ENCODE measurements around the gene MPHOSPH9.
A peak's percentile ranks its signal among the peaks of the same experiment; 100 is the strongest.
"Not testable (repeated sequence)": the region's sequence is repeated elsewhere in the genome, so short reads cannot be mapped to it uniquely, and the experiment has no call there.

Gene MPHOSPH9

GRCh38 chr12:123258593-123258992, 25.7 kb upstream of the MPHOSPH9 start:
- DNase-seq, result no peak

- no peak for DNase-seq
Observed at GRCh38 chr12:123254853-123255446, 22.0 kb upstream of the MPHOSPH9 start.

GRCh38 chr12:123253641-123254459, 20.9 kb upstream of the MPHOSPH9 start:
- DNase-seq, result no peak

GRCh38 chr12:123252365-123252764, 19.4 kb upstream of the MPHOSPH9 start:
- DNase-seq, result not testable (repeated sequence)

- no peak for DNase-seq
Observed at GRCh38 chr12:123251403-123252076, 18.6 kb upstream of the MPHOSPH9 start.

- no peak for DNase-seq
Observed at GRCh38 chr12:123250471-123251383, 17.8 kb upstream of the MPHOSPH9 start.

- not testable (repeated sequence) for DNase-seq
Observed at GRCh38 chr12:123248996-123249741, 16.2 kb upstream of the MPHOSPH9 start.

GRCh38 chr12:123248129-123248528, 15.2 kb upstream of the MPHOSPH9 start:
- not testable (repeated sequence) for DNase-seq

GRCh38 chr12:123245678-123246077, 12.7 kb upstream of the MPHOSPH9 start:
- DNase-seq, result no peak

- no peak for DNase-seq
Observed at GRCh38 chr12:123243671-123244262, 10.8 kb upstream of the MPHOSPH9 start.

- DNase-seq, result no peak
Observed at GRCh38 chr12:123242116-123242904, 9.4 kb upstream of the MPHOSPH9 start.

GRCh38 chr12:123238961-123239360, 6.0 kb upstream of the MPHOSPH9 start:
- DNase-seq, result no peak

GRCh38 chr12:123238330-123238682, 5.4 kb upstream of the MPHOSPH9 start:
- DNase-seq, result no peak

- DNase-seq, result peak; percentile 69
Observed at GRCh38 chr12:123237646-123238329, 4.8 kb upstream of the MPHOSPH9 start.

- DNase-seq, result peak; percentile 8
Observed at GRCh38 chr12:123233505-123234308, 766 bp upstream of the MPHOSPH9 start.

- peak; percentile 11 for DNase-seq
Observed at GRCh38 chr12:123232472-123232806, 502 bp downstream of the MPHOSPH9 start.

GRCh38 chr12:123231931-123232330, 1.0 kb downstream of the MPHOSPH9 start:
- DNase-seq, result no peak

- DNase-seq, result peak; percentile 11
Observed at GRCh38 chr12:123229051-123229450, 3.9 kb downstream of the MPHOSPH9 start.

GRCh38 chr12:123227581-123228258, 5.2 kb downstream of the MPHOSPH9 start:
- no peak for DNase-seq
